Neural progenitor cell (in vitro differentiated cells): ENCODE results near the gene KAT2B.

Experiments
- EZH2 ChIP-seq: fragments of 200-600 bp; sonication (generic); IDR thresholded peaks from 2 replicates; pipeline ENCODE4 v1.6.1; 2017; ENCODE audit warnings: antibody characterized with exemption, mild to moderate bottlenecking, moderate library complexity
- EZH2phosphoT487 ChIP-seq: fragments of 200-600 bp; sonication (generic); IDR thresholded peaks from 2 replicates; pipeline ENCODE4 v1.6.1; 2017; ENCODE audit warnings: antibody characterized with exemption

DNA sequence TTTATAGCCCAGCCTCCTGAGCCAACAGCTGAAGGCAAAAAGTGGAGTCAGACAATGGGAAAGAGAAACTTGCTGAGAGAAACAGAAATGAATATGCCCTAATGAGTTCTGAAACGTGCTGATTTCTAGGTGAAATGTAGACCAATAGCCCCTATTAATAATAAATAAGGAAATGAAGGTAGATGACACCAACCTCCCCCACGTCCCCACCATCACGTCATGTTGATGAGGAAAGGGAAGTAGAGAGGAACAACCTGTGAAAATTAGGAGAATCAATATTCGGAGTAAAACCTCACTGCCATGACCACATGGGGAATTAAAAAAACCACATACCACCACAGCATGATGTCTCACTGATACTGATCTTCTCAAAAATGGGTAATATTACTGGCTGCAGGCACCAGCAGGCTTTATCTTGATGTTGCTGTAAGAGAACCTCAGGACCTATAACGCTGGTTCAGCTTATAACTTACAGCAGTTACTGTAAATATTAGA, 64.0 kb downstream of the KAT2B start:
- no peak for TF ChIP-seq EZH2phosphoT487
- no peak for TF ChIP-seq EZH2
